Activated CD8-positive, alpha-beta T cell treated with anti-CD3 and anti-CD28 coated beads for 36 hours (primary cell): Measurements from ENCODE around the gene PTX4. TPM values are rescaled to one million over a fixed set of nuclear protein-coding genes. Genes with fewer than 3 reads are reported as not detected.

Experiments
- ATAC-seq: fragments of 200-7000 bp; cut with Tn5 transposase; one replicate; pipeline ENCODE4 v1.10.0; 2021; ENCODE audit warnings: mild to moderate bottlenecking, moderate library complexity
- CTCF ChIA-PET: fragments of 350-600 bp; sonication (Branson Sonifier 250); formaldehyde crosslinking; loops from one replicate; lab custom pipeline; 2021; ENCODE audit warnings: antibody characterized with exemption; lab: Charles Lee
- POLR2A ChIA-PET: fragments of 350-600 bp; sonication (Branson Sonifier 250); formaldehyde crosslinking; loops from one replicate; lab custom pipeline; 2021; ENCODE audit warnings: antibody characterized with exemption; lab: Charles Lee
- DNase-seq: peaks from one replicate; pipeline ENCODE4 v3.0.0-alpha.2; 2020
- H3K27ac Mint-ChIP-seq: one replicate; pipeline ENCODE4 v1.8.0; 2021; ENCODE audit warnings: mild to moderate bottlenecking, mixed read lengths
- H3K27me3 Mint-ChIP-seq: one replicate; pipeline ENCODE4 v1.8.0; 2021; ENCODE audit warnings: mixed read lengths
- H3K36me3 Mint-ChIP-seq: one replicate; pipeline ENCODE4 v1.8.0; 2021; ENCODE audit warnings: low read depth, mixed read lengths
- H3K4me1 Mint-ChIP-seq: one replicate; pipeline ENCODE4 v1.8.0; 2021; ENCODE audit warnings: low read depth, mixed read lengths
- H3K4me3 Mint-ChIP-seq: one replicate; pipeline ENCODE4 v1.8.0; 2021; ENCODE audit warnings: mild to moderate bottlenecking, moderate library complexity, mixed read lengths
- H3K9me3 Mint-ChIP-seq: one replicate; pipeline ENCODE4 v1.8.0; 2021; ENCODE audit warnings: mixed read lengths
- intact Hi-C: fragments of 100-400 bp; cut with micrococcal nuclease; formaldehyde crosslinking; loops from one replicate; pipeline ENCODE4 v1.10.0; 2022
- total RNA-seq, 2 experiments: library from RNA; stranded (reverse); gene quantifications; one replicate each; pipeline ENCODE4 v1.2.3, GENCODE V29; 2021
- TF ChIP-seq, protein P1 (sequence below): fragments of 200-600 bp; IDR thresholded peaks from one replicate; pipeline ENCODE4 v1.8.0; 2022; ENCODE audit warnings: antibody characterized with exemption, mild to moderate bottlenecking

PTX4 gene
- total RNA-seq, 2 experiments from 2014 or later = not detected

DNA sequence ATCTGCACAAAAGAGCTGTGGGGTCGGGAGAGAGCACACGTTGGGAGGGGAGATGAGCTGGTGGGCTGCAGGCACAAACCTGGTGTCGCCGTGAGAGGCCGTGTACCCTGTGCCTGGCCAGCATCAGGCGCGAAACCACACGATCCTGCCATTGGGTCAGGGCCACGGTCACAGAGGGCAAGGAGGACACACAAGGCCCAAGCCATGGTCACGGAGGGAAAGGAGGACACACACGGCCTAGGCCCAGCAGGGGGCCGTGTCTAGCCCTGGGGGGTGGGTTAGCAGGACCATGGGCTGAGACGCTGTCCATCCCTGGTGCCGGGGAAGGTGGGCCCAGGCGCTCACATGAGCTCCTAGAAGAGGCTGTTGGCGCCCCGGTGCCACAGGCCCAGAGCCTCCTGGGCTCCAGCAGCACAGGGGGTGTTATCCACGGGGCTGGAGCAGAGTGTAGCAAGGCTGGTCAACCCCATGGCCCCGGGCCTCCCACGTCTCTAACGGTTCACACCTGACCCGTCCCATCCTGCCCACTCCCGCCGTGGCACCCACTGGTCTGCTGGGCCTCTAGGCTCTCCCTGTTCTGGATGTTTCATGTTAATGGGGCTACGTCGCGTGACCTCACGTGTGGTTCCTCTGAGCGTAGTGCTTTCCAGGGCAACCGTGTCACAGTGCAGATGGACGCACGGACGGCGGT, 36.9 kb downstream of the PTX4 start:
- intact Hi-C loops = no loop called here
- H3K27me3 Mint-ChIP-seq = no peaks in the 10 kb centered on the region
- TF ChIP-seq, protein P1, sequence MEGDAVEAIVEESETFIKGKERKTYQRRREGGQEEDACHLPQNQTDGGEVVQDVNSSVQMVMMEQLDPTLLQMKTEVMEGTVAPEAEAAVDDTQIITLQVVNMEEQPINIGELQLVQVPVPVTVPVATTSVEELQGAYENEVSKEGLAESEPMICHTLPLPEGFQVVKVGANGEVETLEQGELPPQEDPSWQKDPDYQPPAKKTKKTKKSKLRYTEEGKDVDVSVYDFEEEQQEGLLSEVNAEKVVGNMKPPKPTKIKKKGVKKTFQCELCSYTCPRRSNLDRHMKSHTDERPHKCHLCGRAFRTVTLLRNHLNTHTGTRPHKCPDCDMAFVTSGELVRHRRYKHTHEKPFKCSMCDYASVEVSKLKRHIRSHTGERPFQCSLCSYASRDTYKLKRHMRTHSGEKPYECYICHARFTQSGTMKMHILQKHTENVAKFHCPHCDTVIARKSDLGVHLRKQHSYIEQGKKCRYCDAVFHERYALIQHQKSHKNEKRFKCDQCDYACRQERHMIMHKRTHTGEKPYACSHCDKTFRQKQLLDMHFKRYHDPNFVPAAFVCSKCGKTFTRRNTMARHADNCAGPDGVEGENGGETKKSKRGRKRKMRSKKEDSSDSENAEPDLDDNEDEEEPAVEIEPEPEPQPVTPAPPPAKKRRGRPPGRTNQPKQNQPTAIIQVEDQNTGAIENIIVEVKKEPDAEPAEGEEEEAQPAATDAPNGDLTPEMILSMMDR = no peak
- no peak overlapping the region for H3K27ac Mint-ChIP-seq
- no peaks in the 10 kb centered on the region for H3K36me3 Mint-ChIP-seq
- no peak overlapping the region for H3K4me3 Mint-ChIP-seq
- DNase-seq (no peak), ATAC-seq (no peak)
- CTCF ChIA-PET = no interaction called here
- no peaks in the 10 kb centered on the region for H3K4me1 Mint-ChIP-seq
- POLR2A ChIA-PET = no interaction called here
- H3K9me3 Mint-ChIP-seq = no peaks in the 10 kb centered on the region

- ATAC-seq (no peak), DNase-seq (no peak)
- no peaks in the 10 kb centered on the region for H3K9me3 Mint-ChIP-seq
- no peak overlapping the region for H3K4me3 Mint-ChIP-seq
- no peaks in the 10 kb centered on the region for H3K36me3 Mint-ChIP-seq
- intact Hi-C loops = no loop called here
- H3K27ac Mint-ChIP-seq = no peak overlapping the region
- H3K27me3 Mint-ChIP-seq = no peaks in the 10 kb centered on the region
- H3K4me1 Mint-ChIP-seq = no peaks in the 10 kb centered on the region
- ChIA-PET POLR2A (interaction anchor here (1.0 kb wide), 1 partner anchor 42 kb away, joined by 3 read pairs; no protein-coding TSS in a partner anchor), CTCF (no interaction called here)
- TF ChIP-seq, protein P1 = no peak
Observed at GRCh38 chr16:1450841-1451240, 37.9 kb downstream of the PTX4 start.

- no peaks in the 10 kb centered on the region for H3K27me3 Mint-ChIP-seq
- no peak for DNase-seq
- no peak for ATAC-seq
- no peaks in the 10 kb centered on the region for H3K9me3 Mint-ChIP-seq
- ChIA-PET CTCF (no interaction called here), POLR2A (interaction anchor here (1.0 kb wide), 1 partner anchor 42 kb away, joined by 3 read pairs; no protein-coding TSS in a partner anchor)
- no peak overlapping the region for H3K4me3 Mint-ChIP-seq
- TF ChIP-seq, protein P1 = no peak
- no peaks in the 10 kb centered on the region for H3K36me3 Mint-ChIP-seq
- intact Hi-C loops = no loop called here
- no peak overlapping the region for H3K27ac Mint-ChIP-seq
- H3K4me1 Mint-ChIP-seq = no peaks in the 10 kb centered on the region
Observed at GRCh38 chr16:1450218-1450617, 38.5 kb downstream of the PTX4 start.

GRCh38 chr16:1449201-1449788, 39.4 kb downstream of the PTX4 start:
- TF ChIP-seq, protein P1 = no peak
- Mint-ChIP-seq H3K36me3 (no peaks in the 10 kb centered on the region), H3K9me3 (no peaks in the 10 kb centered on the region), H3K4me1 (no peaks in the 10 kb centered on the region), H3K27me3 (no peaks in the 10 kb centered on the region), H3K4me3 (no peak overlapping the region), H3K27ac (no peak overlapping the region)
- CTCF ChIA-PET = no interaction called here
- ATAC-seq (no peak), DNase-seq (no peak)
- intact Hi-C loops = no loop called here
- POLR2A ChIA-PET = no interaction called here

GRCh38 chr16:1448536-1449116, 40.1 kb downstream of the PTX4 start:
- no peaks in the 10 kb centered on the region for H3K27me3 Mint-ChIP-seq
- H3K36me3 Mint-ChIP-seq = no peaks in the 10 kb centered on the region
- H3K9me3 Mint-ChIP-seq = no peaks in the 10 kb centered on the region
- DNase-seq = no peak
- no peak overlapping the region for H3K27ac Mint-ChIP-seq
- TF ChIP-seq, protein P1 = no peak
- no peak overlapping the region for H3K4me3 Mint-ChIP-seq
- ATAC-seq = no peak
- POLR2A ChIA-PET = no interaction called here
- intact Hi-C loops = no loop called here
- H3K4me1 Mint-ChIP-seq = no peaks in the 10 kb centered on the region
- CTCF ChIA-PET = no interaction called here
